NCI-H1436 treated with DMSO at 0.1 percent for 48 hours (cell line): Measurements from ENCODE around the gene FAM184B.
A peak's percentile ranks its signal among the peaks of the same experiment; 100 is the strongest.

ENCODE experiments used
- DNase-seq: peaks from one replicate; lab custom pipeline; 2025; lab: John Stamatoyannopoulos, UW

The FAM184B gene

GRCh38 chr4:17781300-17782287 is at the start of gene FAM184B:
FAM184B (minus strand) TSS chr4:17781621; CDS start chr4:17781299, 322 bp downstream.
- DNase-seq: no peak

GRCh38 chr4:17823871-17824669 is 42.6 kb upstream of the FAM184B start:
- no peak for DNase-seq

- no peak for DNase-seq
These were observed 35.6 kb upstream of the FAM184B start for GRCh38 chr4:17817027-17817426.

DNA sequence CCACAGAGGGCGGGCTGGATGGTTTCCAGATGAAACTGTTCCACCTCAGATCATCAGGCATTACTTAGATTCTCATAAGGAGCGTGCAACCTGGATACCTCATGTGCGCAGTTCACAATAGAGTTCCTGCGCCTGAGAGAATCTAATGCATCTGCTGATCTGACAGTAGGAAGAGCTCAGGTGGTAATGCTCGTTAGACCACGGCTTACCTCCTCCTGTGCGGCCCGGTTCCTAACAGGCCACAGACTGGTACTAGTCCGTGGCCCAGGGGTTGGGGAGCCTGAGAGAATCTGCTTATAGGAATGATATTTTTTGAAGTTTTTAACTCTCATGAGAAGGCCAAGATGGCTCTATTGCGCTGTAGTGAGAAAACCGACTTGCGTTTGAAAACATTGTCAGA is 34.7 kb upstream of the FAM184B start:
- DNase-seq: no peak

DNA sequence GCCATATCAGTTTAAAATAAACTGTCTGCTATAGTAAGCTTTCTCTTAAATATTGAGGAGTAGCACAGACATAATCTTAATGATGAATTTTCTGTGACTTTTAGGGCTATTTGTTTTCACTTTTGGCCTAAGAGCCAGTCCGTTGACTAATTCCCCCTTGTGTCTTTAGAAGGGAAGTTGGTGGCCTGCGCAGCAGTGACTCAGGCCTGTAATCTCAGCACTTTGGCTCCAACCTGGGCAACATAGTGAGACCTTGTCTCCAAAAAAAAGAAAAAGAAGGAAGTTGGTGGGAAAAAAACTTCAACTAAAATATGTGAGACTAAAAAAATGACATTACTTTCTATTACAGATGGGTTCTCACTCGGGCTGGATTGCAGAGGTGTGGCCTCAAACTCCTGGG is 32.7 kb upstream of the FAM184B start:
- DNase-seq: no peak

DNA sequence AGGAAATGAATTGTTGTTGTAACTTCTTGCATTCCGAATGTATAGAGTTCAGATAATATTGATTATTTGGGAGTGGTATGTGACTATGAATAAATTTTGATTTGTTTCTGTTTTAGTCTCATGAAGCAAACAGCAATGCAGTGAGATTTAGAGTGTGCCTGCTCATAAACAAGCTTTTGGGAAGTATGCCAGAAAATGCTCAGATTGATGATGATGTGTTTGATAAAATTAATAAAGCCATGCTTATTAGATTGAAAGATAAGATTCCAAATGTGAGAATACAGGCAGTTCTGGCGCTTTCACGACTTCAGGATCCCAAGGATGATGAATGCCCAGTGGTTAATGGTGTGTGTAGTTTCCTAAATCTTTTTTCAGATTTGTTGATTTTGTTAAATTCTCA is 31.4 kb upstream of the FAM184B start:
- no peak for DNase-seq

GRCh38 chr4:17812125-17812524 is 30.7 kb upstream of the FAM184B start:
- no peak for DNase-seq

DNA sequence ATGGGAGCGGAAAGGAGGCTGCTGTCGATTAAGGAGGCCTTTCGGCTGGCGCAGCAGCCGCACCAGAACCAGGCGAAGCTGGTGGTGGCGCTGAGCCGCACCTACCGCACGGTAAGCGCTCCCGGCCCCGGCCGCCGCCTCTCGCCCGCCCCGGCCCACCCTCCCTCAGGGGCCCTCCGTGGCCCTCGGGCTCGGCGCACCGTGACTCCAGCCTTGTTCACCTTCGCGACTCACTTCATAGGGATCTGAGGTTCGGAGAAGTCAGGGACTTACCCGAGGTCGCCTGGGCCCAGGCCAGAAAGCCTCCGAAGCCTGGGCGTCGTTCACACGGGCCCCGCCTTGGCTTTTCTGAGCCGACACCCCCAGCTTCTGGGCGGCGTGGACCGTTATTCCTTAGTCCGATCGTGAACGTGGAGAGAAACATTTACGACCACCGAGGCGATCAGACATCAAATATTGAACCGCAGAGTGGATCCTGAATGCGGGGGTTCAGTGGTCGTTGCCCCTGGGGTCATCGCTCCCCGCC is 29.7 kb upstream of the FAM184B start:
- no peak for DNase-seq

GRCh38 chr4:17810260-17811077 is 29.0 kb upstream of the FAM184B start, which contains the start of the genes DCAF16 and NCAPG:
DCAF16 (minus strand) TSS chr4:17810757; CDS start chr4:17804141, 6,616 bp downstream.
NCAPG (plus strand) TSS chr4:17810979; CDS start chr4:17811078, 99 bp downstream.
- peak; percentile 73 for DNase-seq

DNA sequence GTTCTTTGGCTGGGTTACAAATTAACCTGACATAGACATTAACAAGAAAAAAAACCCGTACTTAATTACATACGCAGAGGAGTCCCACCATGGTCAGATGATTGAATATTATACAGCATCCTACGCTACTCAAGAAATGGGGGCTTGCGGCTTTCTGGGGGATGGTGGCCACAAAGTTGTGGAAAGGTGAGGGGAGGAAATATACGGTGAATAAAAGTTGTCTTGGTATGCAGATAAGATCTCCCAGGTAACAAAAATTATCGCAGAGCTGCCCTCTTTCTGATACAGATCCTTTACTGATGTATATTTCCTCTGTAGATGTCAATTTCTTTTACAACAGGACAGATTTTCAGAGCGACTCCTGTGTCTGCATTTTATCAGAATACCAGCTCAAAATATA is 28.2 kb upstream of the FAM184B start:
- DNase-seq: no peak

- no peak for DNase-seq
These were observed 26.0 kb upstream of the FAM184B start for GRCh38 chr4:17807446-17807845.

GRCh38 chr4:17805580-17806155 is 24.2 kb upstream of the FAM184B start:
- DNase-seq: no peak

DNA sequence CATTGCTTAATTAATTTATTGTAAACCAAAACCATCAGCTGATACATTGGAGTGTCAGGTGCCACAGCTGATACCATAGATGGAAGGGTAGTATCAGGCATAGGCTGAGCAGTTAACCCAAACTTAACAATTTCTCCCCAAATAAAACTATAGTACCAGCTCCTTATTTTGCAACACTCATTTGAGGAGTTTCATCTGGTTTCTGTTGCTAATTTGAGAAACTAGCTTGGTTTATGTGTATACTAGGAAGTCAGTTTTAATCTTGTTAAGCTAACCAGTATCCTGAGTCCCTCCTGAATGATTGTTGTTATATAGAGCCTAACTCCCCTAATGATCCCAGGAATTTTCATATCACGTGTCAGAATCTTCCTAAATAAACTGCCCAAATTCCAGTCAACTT is 16.4 kb upstream of the FAM184B start:
- no peak for DNase-seq

GRCh38 chr4:17794730-17795129 is 13.3 kb upstream of the FAM184B start:
- DNase-seq: no peak

GRCh38 chr4:17788956-17789355 is 7.5 kb upstream of the FAM184B start:
- DNase-seq: no peak

- no peak for DNase-seq
These were observed 5.9 kb upstream of the FAM184B start for GRCh38 chr4:17787315-17787714.

GRCh38 chr4:17786567-17786966 is 5.1 kb upstream of the FAM184B start:
- no peak for DNase-seq

GRCh38 chr4:17785858-17786257 is 4.4 kb upstream of the FAM184B start:
- no peak for DNase-seq

DNA sequence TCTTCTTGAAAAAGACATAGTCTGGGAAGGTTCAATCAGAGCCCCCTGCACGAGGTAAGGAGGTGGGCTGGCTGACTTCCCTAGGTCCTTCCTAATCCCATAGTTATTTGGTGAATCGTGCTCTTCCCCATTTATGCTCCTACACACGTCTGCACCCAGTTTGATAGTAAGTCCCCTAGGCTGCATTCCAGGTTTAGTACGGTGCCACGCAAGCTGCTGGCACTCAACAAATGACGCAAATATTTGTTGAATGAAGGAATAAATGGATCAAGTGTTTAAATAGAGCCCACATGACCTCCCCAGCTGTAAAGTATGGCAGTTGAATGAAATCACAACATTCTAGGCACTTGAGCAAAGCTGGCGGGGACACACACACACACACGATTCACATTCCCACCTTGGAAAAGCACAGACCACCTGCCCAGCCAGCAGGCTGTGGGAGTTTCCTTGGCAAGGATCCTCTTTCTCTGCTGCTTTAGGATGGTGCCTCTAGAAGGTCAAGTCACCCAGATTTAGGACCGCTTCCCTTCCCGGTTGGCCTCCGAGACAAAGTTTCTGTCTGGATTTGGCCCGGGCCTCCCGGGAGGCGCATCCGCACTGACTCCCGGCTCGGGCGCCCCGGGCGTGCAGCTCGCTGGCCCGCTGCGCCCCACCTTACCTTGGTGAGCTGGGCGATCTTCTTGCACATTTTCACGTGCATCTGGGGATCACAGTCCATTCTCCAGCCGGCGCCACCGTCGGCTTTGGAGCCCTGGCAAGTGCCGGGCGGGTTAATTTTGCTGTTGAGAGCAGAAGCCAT is 721 bp downstream of the FAM184B start:
- no peak for DNase-seq

GRCh38 chr4:17778431-17778830 is 3.0 kb downstream of the FAM184B start:
- no peak for DNase-seq
